GM21526 (cell line): Measurements from ENCODE around the gene LRRC61.
"Not testable (repeated sequence)": the region's sequence is repeated elsewhere in the genome, so short reads cannot be mapped to it uniquely, and the experiment has no call there.

Source experiments
- ATAC-seq: cut with Tn5 transposase; IDR thresholded peaks from one replicate; pipeline ENCODE4 v1.9.1; 2021; ENCODE audit warnings: moderate library complexity; ENCODE audit not compliant: unreplicated experiment, low FRiP score

LRRC61 gene

GRCh38 chr7:150380463-150380862, 57.3 kb downstream of the LRRC61 start:
- no peak for ATAC-seq

GRCh38 chr7:150381096-150381495, 57.9 kb downstream of the LRRC61 start:
- ATAC-seq = no peak

- ATAC-seq = no peak
These were observed 58.6 kb downstream of the LRRC61 start for GRCh38 chr7:150381785-150382122.

GRCh38 chr7:150382123-150382843, 59.1 kb downstream of the LRRC61 start:
- no peak for ATAC-seq

GRCh38 chr7:150382844-150383225, 59.7 kb downstream of the LRRC61 start:
- ATAC-seq = no peak

- ATAC-seq = no peak
These were observed 60.7 kb downstream of the LRRC61 start for GRCh38 chr7:150383710-150384397.

- ATAC-seq = no peak
These were observed 61.5 kb downstream of the LRRC61 start for GRCh38 chr7:150384406-150385301.

- no peak for ATAC-seq
These were observed 62.2 kb downstream of the LRRC61 start for GRCh38 chr7:150385302-150385723.

- ATAC-seq = not testable (repeated sequence)
These were observed 62.7 kb downstream of the LRRC61 start for GRCh38 chr7:150385884-150386283.
